ENCODE measurements around the gene DOCK4.
"Not testable (repeated sequence)": the region's sequence is repeated elsewhere in the genome, so short reads cannot be mapped to it uniquely, and the experiment has no call there.

Gene DOCK4

DNA sequence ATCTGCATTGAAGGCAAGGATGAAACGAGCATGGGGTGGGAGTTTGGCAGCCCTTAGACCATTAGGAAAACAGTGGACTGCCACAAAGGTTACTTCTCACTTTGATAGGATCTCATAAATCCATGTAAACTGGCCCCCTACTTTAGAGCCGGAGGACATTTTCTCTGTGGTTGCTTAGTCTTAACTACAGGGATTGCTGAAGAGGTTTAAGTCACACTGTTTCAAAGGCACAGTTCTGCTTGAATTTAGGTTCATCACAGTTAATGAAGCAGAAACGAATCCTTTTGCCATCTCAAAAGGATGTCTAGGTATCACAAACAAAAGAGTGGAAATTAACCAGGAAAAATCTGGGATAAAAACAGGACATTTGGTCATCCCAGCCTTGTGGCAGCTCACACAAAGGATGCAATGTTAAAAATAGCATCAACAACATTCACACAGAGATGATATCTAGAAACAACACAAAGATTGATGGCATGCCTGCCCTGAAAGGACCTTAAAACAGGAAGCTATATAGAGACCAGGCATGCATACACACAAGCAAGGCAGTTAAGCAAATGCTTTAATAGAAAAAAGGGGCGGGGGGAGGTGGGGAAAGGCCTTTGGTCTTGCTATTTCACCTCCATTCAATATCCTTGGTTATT is 74.0 kb downstream of the DOCK4 start:
- no peak for DNase-seq

DNA sequence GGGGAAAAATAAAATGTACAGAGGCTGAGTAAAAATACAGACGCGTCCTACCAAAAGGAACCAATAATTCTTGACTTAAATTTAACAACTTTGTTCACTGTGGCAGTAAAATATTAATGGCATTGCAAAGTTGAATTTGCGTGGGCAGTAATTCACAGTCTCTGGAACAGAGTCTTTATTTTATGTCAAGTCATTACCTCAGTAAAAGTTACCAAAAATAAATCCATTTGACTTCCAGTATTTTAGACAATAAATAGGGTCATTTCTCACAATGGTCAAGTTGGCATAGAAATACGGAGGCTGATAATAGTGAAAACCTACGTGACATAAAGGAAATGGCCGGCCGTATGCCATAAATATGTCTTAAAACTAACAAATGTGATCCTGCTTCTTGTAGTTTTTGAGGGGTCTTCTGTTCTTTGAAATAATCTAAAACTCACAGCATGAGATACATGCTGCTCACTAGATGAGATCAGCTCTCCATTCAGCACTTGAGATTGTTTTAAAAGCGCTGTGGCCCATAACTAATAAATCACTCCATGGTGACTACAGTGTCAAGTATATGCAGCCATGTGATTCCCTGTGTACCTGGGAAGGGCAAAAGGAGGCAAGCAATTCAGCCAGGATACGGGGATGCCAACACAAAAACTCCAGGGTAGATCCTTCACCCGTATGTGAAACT is 75.3 kb downstream of the DOCK4 start:
- DNase-seq, result no peak

DNA sequence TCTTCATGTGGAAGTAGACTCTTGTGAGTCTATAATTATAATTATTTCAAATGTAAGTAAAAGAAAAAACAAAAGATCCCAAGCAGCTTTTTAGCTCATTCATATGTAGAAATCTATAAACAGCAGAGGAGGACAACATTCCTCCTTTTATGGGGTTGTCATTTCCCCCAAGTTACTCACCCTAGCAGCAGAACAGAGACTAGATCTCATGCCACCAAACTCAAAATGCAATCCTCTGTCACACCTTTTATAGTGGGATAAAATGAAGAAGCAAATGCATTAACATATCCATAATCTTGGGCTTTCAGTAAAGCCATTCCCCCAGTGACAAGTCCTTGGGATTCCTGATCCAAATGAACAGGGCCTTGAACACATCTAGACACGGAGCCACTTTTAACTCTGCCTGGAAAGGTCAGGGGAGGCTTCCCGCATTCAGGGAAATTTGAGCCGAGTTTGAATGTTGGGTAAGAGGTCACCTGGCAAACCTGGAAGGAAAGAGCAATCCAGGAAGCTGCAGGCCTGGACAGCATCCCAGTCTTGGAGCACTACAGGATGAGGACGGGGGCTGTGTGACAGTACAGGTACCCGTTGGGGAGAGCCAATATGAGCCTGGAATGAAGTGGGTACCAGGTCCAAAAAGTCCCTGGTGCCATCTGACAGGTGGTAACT is 76.4 kb downstream of the DOCK4 start:
- no peak for DNase-seq

DNA sequence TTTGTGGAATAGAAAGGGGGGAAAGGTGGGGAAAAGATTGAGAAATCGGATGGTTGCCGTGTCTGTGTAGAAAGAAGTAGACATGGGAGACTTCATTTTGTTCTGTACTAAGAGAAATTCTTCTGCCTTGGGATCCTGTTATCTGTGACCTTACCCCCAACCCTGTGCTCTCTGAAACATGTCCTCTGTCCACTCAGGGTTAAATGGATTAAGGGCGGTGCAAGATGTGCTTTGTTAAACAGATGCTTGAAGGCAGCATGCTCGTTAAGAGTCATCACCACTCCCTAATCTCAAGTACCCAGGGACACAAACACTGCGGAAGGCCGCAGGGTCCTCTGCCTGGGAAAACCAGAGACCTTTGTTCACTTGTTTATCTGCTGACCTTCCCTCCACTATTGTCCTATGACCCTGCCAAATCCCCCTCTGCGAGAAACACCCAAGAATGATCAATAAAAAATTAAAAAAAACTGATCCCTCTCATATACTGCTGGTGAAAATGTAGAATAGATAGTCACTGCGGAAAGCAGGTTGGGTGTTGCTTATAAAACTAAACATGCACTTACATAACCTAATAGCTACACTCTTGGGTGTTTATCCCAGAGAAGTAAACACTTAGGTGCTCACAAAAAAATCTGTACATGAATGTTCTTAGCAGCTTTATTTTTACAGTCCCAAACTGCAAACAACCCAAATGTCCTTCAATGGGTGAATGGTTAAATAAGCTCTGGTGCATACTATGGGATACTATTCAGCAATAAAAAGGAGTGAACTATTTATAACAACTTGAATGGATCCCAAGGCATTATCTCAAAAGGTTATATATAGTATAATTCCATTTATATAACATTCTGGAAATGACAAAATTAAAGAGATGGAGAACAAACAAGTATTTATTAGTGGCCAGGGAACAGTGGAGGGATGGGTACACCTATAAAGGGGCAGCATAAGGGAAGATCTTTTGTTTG is 77.5 kb downstream of the DOCK4 start:
- DNase-seq, result not testable (repeated sequence)

DNA sequence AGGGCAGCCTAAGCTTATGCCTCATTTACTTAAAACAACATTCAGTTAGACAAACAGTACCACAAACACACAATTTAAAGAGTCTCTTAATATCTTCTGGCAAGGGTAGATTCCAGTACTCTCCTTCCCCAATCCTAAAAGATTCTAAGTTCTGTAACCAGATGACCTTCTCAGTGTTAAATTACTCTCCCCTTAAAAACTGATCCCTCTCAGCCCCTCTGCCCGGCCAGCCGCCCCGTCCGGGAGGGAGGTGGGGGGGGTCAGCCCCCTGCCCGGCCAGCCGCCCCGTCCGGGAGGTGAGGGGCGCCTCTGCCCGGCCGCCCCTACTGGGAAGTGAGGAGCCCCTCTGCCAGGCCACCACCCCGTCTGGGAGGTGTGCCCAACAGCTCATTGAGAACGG is 78.2 kb downstream of the DOCK4 start:
- DNase-seq, result not testable (repeated sequence)

DNA sequence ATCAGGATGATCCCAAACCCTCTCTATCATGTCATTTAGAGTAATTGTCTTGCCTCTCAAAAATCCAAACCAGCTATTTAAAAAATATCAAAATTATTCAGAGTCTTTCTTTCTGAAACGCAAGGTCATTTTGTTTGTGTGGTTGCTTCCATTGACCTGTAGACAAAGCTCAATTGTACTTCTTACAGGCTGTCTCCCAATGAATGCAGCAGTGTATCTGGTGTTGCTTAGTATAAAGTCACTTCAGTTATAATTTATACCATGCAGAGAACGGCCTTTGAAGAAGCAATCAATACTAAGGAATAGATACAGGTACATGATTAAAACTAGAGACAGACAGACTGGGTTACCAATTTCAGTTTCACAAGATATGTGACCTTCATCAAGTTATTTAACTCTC is 80.9 kb downstream of the DOCK4 start:
- no peak for DNase-seq

DNA sequence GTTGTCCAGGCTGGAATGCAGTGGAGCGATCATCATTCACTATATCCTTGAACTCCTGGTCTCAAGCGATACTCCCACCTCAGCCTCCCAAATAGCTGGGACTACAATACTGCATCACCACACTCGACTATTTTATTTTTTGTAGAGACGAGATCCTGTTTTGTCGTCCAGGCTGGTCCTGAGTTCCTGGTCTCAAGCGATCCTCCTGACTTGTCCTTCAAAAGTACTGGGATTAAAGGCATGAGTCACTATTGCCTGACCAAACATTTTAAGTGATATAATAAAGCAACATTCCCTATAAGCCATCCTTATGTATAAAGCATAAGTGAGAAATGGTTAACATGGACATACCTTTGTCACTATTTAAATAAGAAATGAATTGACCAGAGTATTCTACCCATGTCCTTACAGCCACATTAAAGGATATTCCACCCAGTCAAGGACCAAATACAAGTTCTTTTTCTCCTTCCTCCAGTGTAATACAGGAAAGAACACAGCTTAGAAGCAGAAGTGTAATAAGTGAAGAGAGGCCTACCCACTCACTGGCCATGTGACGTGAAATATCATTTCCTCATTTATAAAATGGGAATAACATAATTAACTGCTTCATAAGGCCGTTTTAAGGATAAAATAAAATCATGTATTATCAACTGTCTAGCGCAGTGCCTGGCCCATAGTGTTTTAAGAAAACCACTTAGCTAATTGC is 82.0 kb downstream of the DOCK4 start:
- DNase-seq, result no peak

DNA sequence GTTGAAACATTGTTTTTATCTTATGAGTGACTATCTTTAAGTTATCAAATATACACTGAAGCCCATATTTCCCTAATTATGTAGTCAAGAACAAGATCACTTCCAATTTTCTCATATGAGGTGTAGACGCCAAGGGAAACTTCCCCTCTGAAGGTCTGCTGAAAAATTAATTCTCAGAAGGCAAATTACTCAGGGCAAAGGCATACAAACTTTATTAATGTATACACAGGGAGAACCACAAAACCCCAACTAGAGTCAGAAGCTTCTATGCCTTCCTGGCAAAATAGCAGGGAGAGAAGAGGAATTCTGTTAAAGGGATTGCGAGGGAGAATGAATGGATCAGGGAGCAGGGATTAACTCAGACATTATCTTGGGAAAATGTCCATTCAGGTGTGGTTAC is 83.4 kb downstream of the DOCK4 start:
- no peak for DNase-seq

DNA sequence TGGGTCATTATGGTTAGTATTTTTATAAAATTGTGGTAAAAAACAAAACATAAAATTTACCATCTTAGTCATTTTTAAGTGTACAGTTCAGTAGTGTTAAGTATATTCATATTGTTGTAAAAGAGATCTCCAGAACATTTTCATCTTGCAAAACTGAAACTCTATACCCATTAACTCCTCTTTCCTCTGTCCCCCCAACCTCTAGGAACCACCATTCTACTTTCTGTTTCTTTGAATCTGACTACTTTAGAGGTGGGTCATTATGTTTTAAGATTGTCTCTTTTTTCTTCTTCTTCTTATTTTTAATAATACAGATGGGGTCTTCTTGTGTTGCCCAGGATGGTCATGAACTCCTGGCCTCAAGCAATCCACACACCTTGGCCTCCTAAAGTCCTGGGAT is 84.1 kb downstream of the DOCK4 start:
- DNase-seq, result no peak

DNA sequence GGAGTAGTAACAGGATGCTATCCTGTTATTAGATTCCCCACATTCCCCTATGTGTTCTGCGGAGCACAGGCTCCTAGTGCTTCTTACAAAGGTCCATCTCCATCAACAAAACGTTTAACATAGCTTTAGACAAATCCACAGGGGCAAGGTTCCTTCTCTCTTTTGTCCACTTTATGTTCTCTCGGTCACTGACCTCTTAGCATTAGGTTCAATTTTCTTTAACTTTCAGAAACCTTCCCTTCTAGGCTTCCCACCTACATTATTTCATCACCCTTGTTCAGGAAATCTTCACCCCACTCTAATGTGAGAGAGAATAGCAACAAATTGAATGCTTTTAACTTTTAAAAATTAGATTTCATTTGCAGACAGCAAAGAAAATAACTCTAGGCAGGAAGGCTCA is 84.9 kb downstream of the DOCK4 start:
- no peak for DNase-seq

DNA sequence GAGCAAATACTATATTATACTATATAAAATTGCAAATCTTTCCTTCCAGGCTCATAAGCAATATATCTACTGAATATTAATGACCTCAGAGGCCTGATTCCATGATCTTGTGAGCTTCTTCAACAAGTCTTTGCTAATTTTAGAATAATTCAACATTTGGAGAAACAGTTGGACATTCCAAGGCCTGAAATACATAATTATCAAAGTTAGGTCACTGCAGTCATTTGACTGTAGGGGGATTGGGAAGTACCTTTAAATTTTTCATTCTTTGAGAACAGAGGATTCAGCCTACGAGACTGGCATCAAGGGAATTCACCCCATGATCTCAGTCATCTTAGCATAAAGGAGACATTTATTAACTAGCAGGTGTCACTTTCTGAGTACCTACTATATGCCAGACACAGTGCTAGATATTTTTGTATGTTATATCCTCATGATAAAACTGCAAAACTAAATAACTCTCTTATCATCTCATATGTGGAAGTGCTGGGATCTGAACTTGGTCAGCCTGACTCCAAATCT is 85.4 kb downstream of the DOCK4 start:
- DNase-seq, result no peak

DNA sequence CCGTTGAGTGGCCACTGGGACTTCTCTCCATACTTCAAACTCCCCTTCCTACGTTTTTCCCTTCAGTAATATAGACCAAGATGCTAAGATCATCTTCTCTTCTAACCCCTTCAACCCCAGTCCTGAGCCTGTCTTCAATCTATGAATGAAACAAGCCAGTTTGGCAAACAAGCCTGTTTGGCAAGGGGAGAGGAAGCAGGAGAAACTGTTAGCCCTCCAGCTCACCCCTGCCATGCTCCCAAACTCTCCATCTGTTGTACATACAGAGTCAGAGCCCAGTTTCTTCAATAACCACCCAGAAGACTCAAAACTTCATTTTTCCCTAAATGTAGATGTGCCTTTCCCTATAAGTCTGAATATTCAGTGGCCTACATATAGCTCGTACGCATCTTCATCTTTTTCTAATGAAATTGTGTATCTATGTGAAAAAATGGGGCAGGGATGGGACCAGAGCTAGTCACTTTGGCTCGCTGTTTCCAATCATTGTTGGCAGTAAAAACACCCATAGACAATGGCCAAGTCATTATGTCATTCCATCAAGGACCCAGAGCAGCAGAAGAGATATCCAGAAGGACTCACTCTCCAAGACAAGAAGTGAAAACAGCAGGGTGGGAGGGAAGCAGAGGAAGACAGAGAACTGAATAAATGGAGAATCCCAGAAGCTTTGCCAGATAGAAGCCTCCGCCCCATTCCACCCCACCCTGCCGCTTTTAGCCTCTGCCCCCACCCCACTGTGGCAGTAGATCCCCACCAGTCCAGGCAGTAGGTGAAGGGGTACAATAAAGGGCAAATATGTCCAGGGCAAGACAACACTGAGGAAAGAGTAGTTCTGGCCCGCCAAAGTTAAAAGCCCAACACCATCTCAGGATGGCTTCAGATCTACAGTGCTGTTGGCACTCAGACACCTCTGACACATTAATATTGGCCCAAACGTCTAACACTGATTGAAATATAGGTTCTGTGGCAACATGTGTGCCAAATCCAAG is 87.3 kb downstream of the DOCK4 start:
- no peak for DNase-seq

DNA sequence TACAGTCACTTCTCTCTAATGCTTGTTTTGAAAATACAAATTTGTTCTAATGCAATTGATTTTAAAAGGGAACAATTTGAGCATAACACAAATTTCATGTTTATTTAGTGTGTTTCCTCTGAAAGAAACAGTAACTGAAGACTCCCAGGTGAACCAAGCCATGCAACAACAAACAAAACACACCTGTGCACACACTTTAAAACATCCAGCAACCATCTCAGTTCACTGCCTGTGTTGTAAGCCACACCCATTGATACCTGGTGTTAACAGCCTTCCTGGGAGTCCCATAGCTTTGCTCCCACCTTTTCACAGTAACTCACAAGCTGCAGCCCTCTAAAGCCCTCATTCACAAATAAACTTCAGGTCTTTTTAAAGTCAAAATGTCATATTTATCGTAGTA is 89.3 kb downstream of the DOCK4 start:
- no peak for DNase-seq

DNA sequence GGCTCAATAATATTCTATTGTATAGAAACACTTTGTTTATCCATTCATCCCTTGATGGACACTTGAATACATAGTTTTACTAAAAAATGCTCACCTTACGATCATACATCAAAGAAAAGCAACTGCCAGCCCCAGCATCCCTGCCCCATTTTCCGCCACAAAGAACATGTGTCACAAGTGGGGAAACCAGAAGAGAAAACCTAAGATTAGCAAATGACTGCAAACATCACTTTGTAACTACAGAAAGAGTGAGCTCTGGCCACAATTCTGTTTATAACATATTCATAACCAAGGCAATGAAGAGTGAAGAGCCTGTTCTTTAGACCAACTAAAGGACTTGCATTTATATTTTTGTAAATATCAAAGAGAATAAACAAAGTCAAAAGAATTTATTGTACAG is 89.8 kb downstream of the DOCK4 start:
- DNase-seq, result no peak

DNA sequence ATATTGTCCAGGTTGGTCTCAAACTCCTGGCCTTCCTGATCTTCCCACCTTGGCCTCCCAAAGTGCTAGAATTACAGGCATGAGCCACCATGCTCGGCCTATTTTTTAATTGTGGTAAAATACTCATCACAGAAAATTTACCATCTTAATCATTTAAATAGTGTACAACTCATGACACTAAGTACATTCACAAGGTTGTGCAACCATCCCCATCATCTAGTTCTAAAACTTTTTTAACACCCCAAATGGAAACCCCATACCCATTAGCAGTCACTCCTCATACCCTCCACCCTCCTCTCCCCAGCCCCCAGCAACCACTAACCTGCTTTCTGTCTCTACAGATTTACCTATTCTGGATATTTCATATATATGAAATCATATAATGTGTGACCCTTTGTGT is 90.3 kb downstream of the DOCK4 start:
- no peak for DNase-seq

DNA sequence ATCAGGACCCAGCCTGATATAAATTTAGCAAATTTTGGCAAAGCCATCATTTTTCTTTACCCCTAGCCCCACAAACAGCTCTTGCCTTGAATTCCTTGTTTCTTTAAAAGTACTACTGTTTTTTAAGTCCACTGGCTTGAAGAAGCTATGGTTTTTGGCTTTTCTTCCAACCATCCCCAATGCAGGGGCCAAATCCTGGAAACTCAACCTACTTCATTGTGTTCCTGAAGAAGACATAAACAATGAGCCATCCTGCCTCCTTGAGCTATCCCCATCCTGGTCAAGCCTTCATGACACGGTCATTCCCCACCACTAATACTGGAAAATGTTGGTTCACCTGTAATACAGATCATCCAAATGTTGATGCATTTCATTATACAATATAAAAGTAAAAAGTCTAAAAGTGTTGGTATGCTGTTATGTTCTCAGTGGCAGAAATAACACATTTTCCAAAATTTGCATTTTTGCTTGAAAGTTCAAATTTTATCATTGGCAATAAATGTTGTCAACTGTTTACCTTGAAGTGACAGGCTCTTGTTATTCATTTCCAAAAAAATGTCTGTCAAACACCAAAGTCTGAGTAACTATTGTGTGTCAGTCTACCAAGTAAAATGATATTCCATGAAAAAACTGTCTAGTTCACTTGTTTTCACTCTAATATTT is 92.2 kb downstream of the DOCK4 start:
- no peak for DNase-seq

DNA sequence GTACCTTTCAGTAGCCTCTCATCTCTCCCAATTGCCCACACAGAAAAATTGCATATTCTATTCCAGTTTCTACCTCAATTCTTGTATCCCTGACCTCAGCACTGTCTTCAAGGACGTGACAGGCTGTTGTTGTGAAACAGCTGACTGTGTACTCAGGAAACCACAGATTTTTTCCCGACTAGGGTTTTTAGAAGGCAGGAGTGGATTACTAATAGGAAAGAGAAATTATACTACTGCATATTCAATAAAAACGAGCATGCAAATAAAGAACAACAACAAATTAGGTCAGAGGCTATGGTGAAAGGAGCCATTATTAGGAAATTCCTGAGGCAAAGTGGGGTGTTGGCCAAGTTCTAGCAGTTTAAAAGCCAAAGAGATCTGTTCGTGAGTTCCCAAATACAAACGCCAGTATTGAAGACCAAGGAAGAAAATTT is 93.4 kb downstream of the DOCK4 start:
- no peak for DNase-seq

DNA sequence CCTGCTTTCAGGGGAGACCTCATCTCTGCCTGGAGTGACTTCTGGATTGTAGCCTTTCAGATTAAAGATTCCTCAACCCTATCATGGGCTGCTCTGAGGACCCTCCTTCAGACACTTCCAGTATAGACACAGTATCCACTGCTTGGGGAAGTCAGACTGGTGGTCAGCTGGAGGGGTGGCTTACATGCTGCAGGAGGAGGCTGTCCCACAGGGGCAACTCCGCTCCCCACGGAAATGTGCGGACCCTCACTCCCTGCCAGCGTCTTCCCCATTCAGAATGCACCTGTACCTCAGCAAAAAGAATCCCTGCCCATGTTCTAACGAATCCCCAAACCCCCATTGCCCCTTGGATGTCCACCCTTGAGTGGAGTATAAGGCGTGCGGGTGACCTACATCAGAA is 95.5 kb downstream of the DOCK4 start:
- no peak for DNase-seq

DNA sequence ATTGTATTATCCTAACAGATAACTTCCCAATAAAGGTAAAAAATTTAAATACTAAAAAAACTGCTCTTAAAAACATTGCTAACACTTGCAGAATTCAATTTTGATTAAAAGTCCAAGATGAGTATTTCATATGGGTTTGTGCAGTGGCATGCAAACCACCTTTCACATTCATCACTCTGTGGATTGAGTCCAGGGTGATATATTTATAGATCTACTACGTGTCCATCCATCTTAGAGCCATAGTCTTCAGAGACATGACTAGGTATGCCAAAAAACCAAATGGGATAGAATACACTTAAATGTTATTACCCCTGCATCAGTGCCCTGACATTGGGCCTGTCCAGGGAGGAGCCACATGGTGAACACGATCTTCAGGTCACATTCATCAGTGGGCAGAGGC is 96.0 kb downstream of the DOCK4 start:
- DNase-seq, result no peak

DNA sequence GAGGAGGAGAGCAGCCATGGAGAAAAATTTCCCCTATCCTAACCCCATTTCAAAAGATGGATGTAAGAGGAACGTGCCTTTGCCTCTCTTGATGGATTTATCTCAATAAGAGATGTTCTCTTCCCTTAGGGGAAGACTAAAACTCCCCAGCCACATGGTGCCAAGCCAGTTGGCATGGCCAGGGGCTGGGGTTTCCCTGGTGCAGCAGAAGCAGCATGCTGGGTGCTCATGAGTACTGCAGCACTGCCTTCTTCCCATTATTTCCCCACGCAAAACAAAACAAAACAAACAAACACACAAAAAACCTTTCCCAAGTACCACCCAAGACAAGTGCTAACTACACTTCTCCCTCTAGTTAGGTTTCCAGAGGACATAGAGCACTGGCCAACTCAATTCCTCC is 97.2 kb downstream of the DOCK4 start:
- DNase-seq, result no peak

Measured in stimulated activated CD4-positive, alpha-beta T cell treated with anti-CD3 and anti-CD28 coated beads, Interleukin-2, amount 100 ng/mL, for 24 hours (primary cell).